Suppressor macrophage treated with lipopolysaccharide for 4 hours (primary cell): ENCODE results near the gene STK32A.
"Not testable (repeated sequence)": the region's sequence is repeated elsewhere in the genome, so short reads cannot be mapped to it uniquely, and the experiment has no call there.

Experiments used
- DNase-seq: peaks from one replicate; pipeline ENCODE4 v3.0.0-alpha.2; 2020

STK32A gene

GRCh38 chr5:147234825-147235635, at the start of gene STK32A:
Gene STK32A, plus strand, starts transcription at chr5:147235026. Its CDS starts 4,609 bp downstream, at chr5:147239635.
- no peak for DNase-seq

- no peak for DNase-seq
Observed at GRCh38 chr5:147187099-147187540, 47.7 kb upstream of the STK32A start.

- peak; percentile 80 for DNase-seq
Observed at GRCh38 chr5:147188200-147189108, 46.4 kb upstream of the STK32A start.

GRCh38 chr5:147189109-147189424, 45.8 kb upstream of the STK32A start:
- DNase-seq, result no peak

GRCh38 chr5:147190331-147190730, 44.5 kb upstream of the STK32A start:
- no peak for DNase-seq

GRCh38 chr5:147193123-147193522, 41.7 kb upstream of the STK32A start:
- DNase-seq, result no peak

GRCh38 chr5:147200004-147200403, 34.8 kb upstream of the STK32A start:
- no peak for DNase-seq

GRCh38 chr5:147203213-147203612, 31.6 kb upstream of the STK32A start:
- DNase-seq, result peak; percentile 48

GRCh38 chr5:147204576-147204975, 30.2 kb upstream of the STK32A start:
- no peak for DNase-seq

- no peak for DNase-seq
Observed at GRCh38 chr5:147208134-147208533, 26.7 kb upstream of the STK32A start.

- DNase-seq, result no peak
Observed at GRCh38 chr5:147216552-147217154, 18.2 kb upstream of the STK32A start.

- DNase-seq, result no peak
Observed at GRCh38 chr5:147223343-147223742, 11.5 kb upstream of the STK32A start.

- peak; percentile 53 for DNase-seq
Observed at GRCh38 chr5:147223948-147224791, 10.7 kb upstream of the STK32A start.

GRCh38 chr5:147225938-147226337, 8.9 kb upstream of the STK32A start:
- DNase-seq, result no peak

- DNase-seq, result no peak
Observed at GRCh38 chr5:147226512-147226911, 8.3 kb upstream of the STK32A start.

- DNase-seq, result no peak
Observed at GRCh38 chr5:147234239-147234824, 494 bp upstream of the STK32A start.

GRCh38 chr5:147240266-147240985, 5.6 kb downstream of the STK32A start:
- DNase-seq, result no peak

- not testable (repeated sequence) for DNase-seq
Observed at GRCh38 chr5:147243238-147243637, 8.4 kb downstream of the STK32A start.

GRCh38 chr5:147245381-147246165, 10.7 kb downstream of the STK32A start:
- no peak for DNase-seq

- no peak for DNase-seq
Observed at GRCh38 chr5:147248561-147248960, 13.7 kb downstream of the STK32A start.

- DNase-seq, result no peak
Observed at GRCh38 chr5:147259837-147260236, 25.0 kb downstream of the STK32A start.
